HG02885 (cell line): Measurements from ENCODE around the gene OTUB1.

Experiments
- ATAC-seq: cut with Tn5 transposase; IDR thresholded peaks from one replicate; pipeline ENCODE4 v1.9.1; 2021; ENCODE audit warnings: mild to moderate bottlenecking; ENCODE audit not compliant: unreplicated experiment, poor library complexity

The OTUB1 gene

GRCh38 chr11:64020976-64021756, 34.9 kb downstream of the OTUB1 start:
- no peak for ATAC-seq

GRCh38 chr11:64021757-64022093, 35.5 kb downstream of the OTUB1 start:
- ATAC-seq, result no peak

GRCh38 chr11:64022125-64022784, 36.0 kb downstream of the OTUB1 start:
- no peak for ATAC-seq

GRCh38 chr11:64023712-64024710, 37.8 kb downstream of the OTUB1 start:
- ATAC-seq, result no peak

- ATAC-seq, result no peak
Measured at GRCh38 chr11:64025205-64025604, 39.0 kb downstream of the OTUB1 start.

- ATAC-seq, result no peak
Measured at GRCh38 chr11:64026575-64027205, 40.5 kb downstream of the OTUB1 start.

- no peak for ATAC-seq
Measured at GRCh38 chr11:64027651-64028397, 41.6 kb downstream of the OTUB1 start.

GRCh38 chr11:64028398-64029115, 42.3 kb downstream of the OTUB1 start:
- ATAC-seq, result no peak

- no peak for ATAC-seq
Measured at GRCh38 chr11:64029773-64030172, 43.5 kb downstream of the OTUB1 start.

- no peak for ATAC-seq
Measured at GRCh38 chr11:64031001-64031400, 44.8 kb downstream of the OTUB1 start.

- ATAC-seq, result no peak
Measured at GRCh38 chr11:64032050-64032449, 45.8 kb downstream of the OTUB1 start.

GRCh38 chr11:64034411-64034811, 48.2 kb downstream of the OTUB1 start:
- ATAC-seq, result no peak

- no peak for ATAC-seq
Measured at GRCh38 chr11:64035081-64035524, 48.9 kb downstream of the OTUB1 start.

GRCh38 chr11:64035576-64035975, 49.3 kb downstream of the OTUB1 start, which contains the start of gene FLRT1:
FLRT1 (plus strand) TSS chr11:64035931; CDS start chr11:64116268, 80,337 bp downstream.
- no peak for ATAC-seq

- no peak for ATAC-seq
Measured at GRCh38 chr11:64036087-64037026, 50.1 kb downstream of the OTUB1 start.

- no peak for ATAC-seq
Measured at GRCh38 chr11:64037027-64037634, 50.9 kb downstream of the OTUB1 start.

GRCh38 chr11:64038500-64038899, 52.3 kb downstream of the OTUB1 start:
- ATAC-seq, result no peak
